A673 (cell line): Measurements from ENCODE around the gene SDK1. TPM values are rescaled to one million over a fixed set of nuclear protein-coding genes. Genes with fewer than 3 reads are reported as not detected.

Experiments used
- BruUV-seq: library from RNA; stranded (reverse); fragments of 400-500 nt; replicated peaks from 2 replicates; lab custom pipeline; 2021; lab: Mats Ljungman, UMichigan
- CTCF ChIA-PET: fragments of 300-600 bp; sonication (Branson Sonifier 250); formaldehyde crosslinking; loops from one replicate; lab custom pipeline; 2022; ENCODE audit warnings: antibody characterized with exemption; lab: Charles Lee
- POLR2A ChIA-PET: fragments of 300-600 bp; sonication (Branson Sonifier 250); formaldehyde crosslinking; loops from one replicate; lab custom pipeline; 2022; ENCODE audit warnings: antibody characterized with exemption; ENCODE audit not compliant: low non-redundant PET; lab: Charles Lee
- DNase-seq: peaks from one replicate; pipeline ENCODE4 v3.0.0-alpha.2; 2015; ENCODE audit warnings: low spot score
- H3K27ac ChIP-seq: fragments of 200-600 bp; sonication (generic); 2 replicates; pipeline ENCODE4 v1.5.1; 2016; ENCODE audit warnings: mixed run types, low read depth, mild to moderate bottlenecking, mixed read lengths, antibody characterized with exemption, low read length; ENCODE audit not compliant: poor library complexity, severe bottlenecking
- H3K27me3 ChIP-seq: fragments of 200-600 bp; sonication (generic); replicated peaks from 2 replicates; pipeline ENCODE4 v1.6.1; 2017; ENCODE audit warnings: mixed run types, low read depth, mild to moderate bottlenecking, mixed read lengths, antibody characterized with exemption, low read length; ENCODE audit not compliant: insufficient read depth, poor library complexity
- H3K36me3 ChIP-seq: fragments of 200-600 bp; sonication (generic); 2 replicates; pipeline ENCODE4 v1.6.1; 2016; ENCODE audit warnings: mixed run types, mild to moderate bottlenecking, mixed read lengths, antibody characterized with exemption, low read length; ENCODE audit not compliant: insufficient read depth, poor library complexity, severe bottlenecking
- H3K4me1 ChIP-seq: fragments of 200-600 bp; sonication (generic); 2 replicates; pipeline ENCODE4 v1.6.1; 2017; ENCODE audit warnings: mixed run types, mild to moderate bottlenecking, mixed read lengths, antibody characterized with exemption, low read length; ENCODE audit not compliant: insufficient read depth, poor library complexity, severe bottlenecking
- H3K4me3 ChIP-seq: fragments of 200-600 bp; sonication (generic); 2 replicates; pipeline ENCODE4 v1.5.1; 2016; ENCODE audit warnings: low read depth, mixed run types, mild to moderate bottlenecking, mixed read lengths, low read length; ENCODE audit not compliant: poor library complexity, severe bottlenecking
- H3K9me3 ChIP-seq: fragments of 200-600 bp; sonication (generic); 2 replicates; pipeline ENCODE4 v1.6.1; 2016; ENCODE audit warnings: mixed run types, low read depth, mild to moderate bottlenecking, mixed read lengths, antibody characterized with exemption, low read length; ENCODE audit not compliant: poor library complexity, severe bottlenecking
- CTCF ChIP-seq: fragments of 300-800, 200-600 bp; sonication (generic); conservative IDR thresholded peaks from 2 replicates; pipeline ENCODE4 v1.5.1; 2017; ENCODE audit warnings: low read depth, mild to moderate bottlenecking, antibody characterized with exemption, low read length, moderate library complexity, mixed read lengths
- EZH2 ChIP-seq: fragments of 200-600 bp; sonication (generic); IDR thresholded peaks from 2 replicates; pipeline ENCODE4 v1.6.1; 2017; ENCODE audit warnings: borderline replicate concordance, low read depth, mild to moderate bottlenecking, mixed read lengths, antibody characterized with exemption, low read length; ENCODE audit not compliant: poor library complexity, severe bottlenecking
- intact Hi-C: fragments of 100-400 bp; cut with micrococcal nuclease; formaldehyde crosslinking; loops from one replicate; pipeline ENCODE4 v1.10.0; 2022; ENCODE audit not compliant: unreplicated experiment
- total RNA-seq: library from RNA; stranded (reverse); gene quantifications from 2 replicates; pipeline ENCODE4 v1.2.3, GENCODE V29; 2021

The SDK1 gene
- total RNA-seq, 1 experiment from 2014 or later = 14.7 TPM

GRCh38 chr7:3480197-3480596 is 179.1 kb downstream of the SDK1 start:
- Histone ChIP-seq H3K27ac (no peak overlapping the region), H3K9me3 (no peaks in the 10 kb centered on the region), H3K36me3 (no peaks in the 10 kb centered on the region), H3K4me1 (no peaks in the 10 kb centered on the region), H3K27me3 (no peaks in the 10 kb centered on the region), H3K4me3 (no peak overlapping the region)
- intact Hi-C loops = no loop called here
- TF ChIP-seq EZH2 (no peak), CTCF (no peak)
- ChIA-PET POLR2A (interaction anchor here (0.6 kb wide), 1 partner anchor 13 kb away, joined by 3 read pairs; no protein-coding TSS in a partner anchor), CTCF (no interaction called here)
- BruUV-seq = no TSS peak
- DNase-seq = no peak

- CTCF ChIA-PET = no interaction called here
- Histone ChIP-seq H3K4me1 (no peaks in the 10 kb centered on the region), H3K27me3 (no peaks in the 10 kb centered on the region), H3K4me3 (no peak overlapping the region), H3K27ac (no peak overlapping the region), H3K9me3 (no peaks in the 10 kb centered on the region), H3K36me3 (no peaks in the 10 kb centered on the region)
- no peak for DNase-seq
- no TSS peak for BruUV-seq
- POLR2A ChIA-PET = no interaction called here
- TF ChIP-seq EZH2 = no peak
- no peak for TF ChIP-seq CTCF
- intact Hi-C loops = no loop called here
Measured at GRCh38 chr7:3481435-3481834, 180.4 kb downstream of the SDK1 start.

GRCh38 chr7:3482147-3482921 is 181.3 kb downstream of the SDK1 start:
- TF ChIP-seq EZH2 = no peak
- TF ChIP-seq CTCF = peak; percentile 78
- DNase-seq = peak; percentile 71
- ChIA-PET CTCF (no interaction called here), POLR2A (no interaction called here)
- no peaks in the 10 kb centered on the region for H3K9me3 ChIP-seq
- no peaks in the 10 kb centered on the region for H3K27me3 ChIP-seq
- H3K4me1 ChIP-seq = no peaks in the 10 kb centered on the region
- no peak overlapping the region for H3K27ac ChIP-seq
- no peak overlapping the region for H3K4me3 ChIP-seq
- no TSS peak for BruUV-seq
- intact Hi-C loops = no loop called here
- no peaks in the 10 kb centered on the region for H3K36me3 ChIP-seq
